ENCODE measurements around the gene AP1S2. TPM values are rescaled to one million over a fixed set of nuclear protein-coding genes. Genes with fewer than 3 reads are reported as not detected.

Gene AP1S2
- total and polyA plus RNA-seq, 9 of the 15 experiments (the other 6 are each of a cell fraction or from before 2014, with no cell fraction given) = 11.1 to 64.2 (median 25.8) TPM

GRCh38 chrX:15841853-15842516 is 12.6 kb downstream of the AP1S2 start:
- no TSS peak for BruUV-seq (replicated peaks)
- H3K27ac ChIP-seq (ENCODE audit: extremely low read depth, low read depth, low read length) = no peak overlapping the region
- H3K9me1 ChIP-seq (ENCODE audit: control insufficient read depth, insufficient read depth, low read length) = no peaks in the 10 kb centered on the region
- H2AFZ ChIP-seq (ENCODE audit: low read depth, low read length) = no peak overlapping the region
- H3K4me2 ChIP-seq (ENCODE audit: insufficient read depth, low read length) = no peak overlapping the region
- FAIRE-seq = no peak
- H3K9ac ChIP-seq (ENCODE audit: insufficient read depth in 1 of 2, low read depth in 2 of 2, low read length in 2 of 2) = no peak overlapping the region
- no peak overlapping the region for H3K4me3 ChIP-seq
- 51% methylated on average over 2 of the region's 2 CpGs for WGBS (ENCODE audit: insufficient coverage, low coverage, missing lambda C conversion rate)
- no peaks in the 10 kb centered on the region for H4K20me1 ChIP-seq (replicated peaks; ENCODE audit: control insufficient read depth, insufficient read depth, low read length)
- H3K27me3 ChIP-seq (ENCODE audit: control insufficient read depth in 2 of 2, insufficient read depth in 2 of 2, low read length in 2 of 2) = no peaks in the 10 kb centered on the region
- ATAC-seq = no peak
- ChIA-PET CTCF (ENCODE audit: low intra/inter-chr PET ratio) (no interaction called here), POLR2A (no interaction called here)
- H3K36me3 ChIP-seq (ENCODE audit: control insufficient read depth, insufficient read depth, low read length) = peaks cover 36% of the 10 kb centered on the region; the same call in 2 of the 3 replicates
- H3K9me3 ChIP-seq (replicated peaks; ENCODE audit: control insufficient read depth, insufficient read depth, low read depth, low read length) = no peaks in the 10 kb centered on the region
- intact Hi-C loops (cut with micrococcal nuclease) = no loop called here
- TF ChIP-seq ARID3A (IDR thresholded peaks at IDR 0.05; ENCODE audit: borderline replicate concordance, low read depth, low read length) = no peak
- TF ChIP-seq ZBTB49 (CRISPR knock-in tag; IDR thresholded peaks at IDR 0.05; ENCODE audit: borderline replicate concordance) = no peak
- TF ChIP-seq ZNF263 (CRISPR knock-in tag; IDR thresholded peaks at IDR 0.05; ENCODE audit: borderline replicate concordance) = no peak
- in situ Hi-C loops (cut with MboI) = no loop called here
- no peak for DNase-seq (ENCODE audit: extremely low read depth in 1 of 4, low spot score in 3 of 4)
- H3K79me2 ChIP-seq (ENCODE audit: control insufficient read depth, insufficient read depth, low read length) = no peaks in the 10 kb centered on the region
- H3K4me1 ChIP-seq (replicated peaks in 1 of 2; ENCODE audit: control insufficient read depth in 2 of 2, insufficient read depth in 2 of 2, low read length in 2 of 2) = no peaks in the 10 kb centered on the region
